HG02571 (cell line): ENCODE results near the gene DGCR8.

Experiments
- ATAC-seq: cut with Tn5 transposase; IDR thresholded peaks from one replicate; pipeline ENCODE4 v1.9.1; 2021; ENCODE audit warnings: mild to moderate bottlenecking, moderate library complexity; ENCODE audit not compliant: unreplicated experiment

The DGCR8 gene

GRCh38 chr22:20079745-20080444 is at the start of gene DGCR8:
Gene DGCR8, plus strand, starts transcription at chr22:20080241. Its CDS starts 5,723 bp downstream, at chr22:20085964.
- ATAC-seq, result peak; percentile 72

GRCh38 chr22:20031732-20032406 is 48.2 kb upstream of the DGCR8 start:
- ATAC-seq, result no peak

- no peak for ATAC-seq
Measured at GRCh38 chr22:20032407-20032991, 47.5 kb upstream of the DGCR8 start.

- no peak for ATAC-seq
Measured at GRCh38 chr22:20033045-20033706, 46.9 kb upstream of the DGCR8 start.

- ATAC-seq, result no peak
Measured at GRCh38 chr22:20034143-20034542, 45.9 kb upstream of the DGCR8 start.

GRCh38 chr22:20035375-20036083 is 44.5 kb upstream of the DGCR8 start:
- no peak for ATAC-seq

- no peak for ATAC-seq
Measured at GRCh38 chr22:20036084-20036482, 44.0 kb upstream of the DGCR8 start.

GRCh38 chr22:20036535-20037392 is 43.3 kb upstream of the DGCR8 start:
- ATAC-seq, result no peak

GRCh38 chr22:20037419-20037818 is 42.6 kb upstream of the DGCR8 start:
- ATAC-seq, result no peak

- ATAC-seq, result no peak
Measured at GRCh38 chr22:20038574-20038973, 41.5 kb upstream of the DGCR8 start.

- no peak for ATAC-seq
Measured at GRCh38 chr22:20039683-20040325, 40.2 kb upstream of the DGCR8 start.

- ATAC-seq, result no peak
Measured at GRCh38 chr22:20040327-20041200, 39.5 kb upstream of the DGCR8 start.

- no peak for ATAC-seq
Measured at GRCh38 chr22:20043057-20043996, 36.7 kb upstream of the DGCR8 start.

GRCh38 chr22:20043997-20044342 is 36.1 kb upstream of the DGCR8 start:
- no peak for ATAC-seq

GRCh38 chr22:20044495-20045151 is 35.4 kb upstream of the DGCR8 start:
- no peak for ATAC-seq

- no peak for ATAC-seq
Measured at GRCh38 chr22:20046730-20047129, 33.3 kb upstream of the DGCR8 start.

GRCh38 chr22:20051927-20052308 is 28.1 kb upstream of the DGCR8 start:
- no peak for ATAC-seq
